ENCODE measurements around the gene PIP4P1. TPM values are rescaled to one million over a fixed set of nuclear protein-coding genes. Genes with fewer than 3 reads are reported as not detected.
A peak's percentile ranks its signal among the peaks of the same experiment; 100 is the strongest.

Gene PIP4P1
- total and polyA plus RNA-seq, 10 of the 15 experiments (the other 5 are each of a cell fraction or from before 2014, with no cell fraction given) = 19.1 to 47.4 (median 39.7) TPM

DNA sequence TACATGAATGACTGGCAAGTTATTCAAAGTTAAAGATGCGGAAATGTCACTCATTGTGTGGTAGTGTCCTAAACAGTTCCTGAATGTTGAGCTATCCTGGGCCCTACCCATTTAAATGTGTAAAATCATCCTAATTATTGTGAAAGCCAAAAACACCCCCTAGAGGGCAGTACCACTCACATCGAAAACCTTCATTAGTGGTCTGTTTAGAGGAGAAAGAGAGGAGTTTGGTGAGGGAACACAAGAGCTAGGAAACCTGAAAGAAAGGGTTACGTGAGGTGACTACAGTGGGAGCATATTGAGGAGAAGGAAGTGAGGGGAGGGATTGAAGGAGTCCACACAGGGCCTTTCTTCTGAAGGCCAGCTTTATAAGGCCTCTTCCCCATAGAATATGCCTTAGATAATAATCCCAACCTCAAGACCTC, 45.4 kb downstream of the PIP4P1 start:
- peak; percentile 74 for FAIRE-seq
- Histone ChIP-seq H3K27ac (ENCODE audit: control insufficient read depth, insufficient read depth) (no peak overlapping the region), H3K27me3 (replicated peaks in 1 of 2; ENCODE audit: control insufficient read depth in 2 of 2, insufficient read depth in 2 of 2, low read length in 1 of 2) (no peaks in the 10 kb centered on the region), H3K9ac (ENCODE audit: control insufficient read depth, insufficient read depth, low read length) (no peak overlapping the region; the same call in 1 of the 2 replicates), H3K9me3 (replicated peaks; ENCODE audit: control insufficient read depth, insufficient read depth, low read length) (no peaks in the 10 kb centered on the region), H3K4me1 (ENCODE audit: control insufficient read depth, insufficient read depth, low read length) (peaks cover 4% of the 10 kb centered on the region), H3K4me3 (no peak overlapping the region), H2AFZ (ENCODE audit: control insufficient read depth, low read depth, low read length) (peak overlapping the region; percentile 82), H3K79me2 (ENCODE audit: control insufficient read depth, insufficient read depth, low read length) (peaks cover 11% of the 10 kb centered on the region), H3K4me2 (ENCODE audit: control insufficient read depth, insufficient read depth) (no peak overlapping the region), H3K36me3 (ENCODE audit: control insufficient read depth in 2 of 2, insufficient read depth in 2 of 2, low read length in 1 of 2) (no peaks in the 10 kb centered on the region), H4K20me1 (ENCODE audit: control insufficient read depth, insufficient read depth) (no peaks in the 10 kb centered on the region)
- peak; percentile 59 for ATAC-seq
- RAD21 ChIA-PET (ENCODE audit: unreplicated experiment) = interaction anchor here (0.7 to 6.5 kb wide), 26 partner anchors 9 to 276 kb away, joined by 3 to 78 read pairs (median 5); partner anchors contain the start of genes APEX1, OSGEP, PARP2 and PIP4P1
- peak; percentile 49 for DNase-seq (ENCODE audit: low read depth, low spot score)
- intact Hi-C loops (cut with micrococcal nuclease; ENCODE audit: unreplicated experiment) = loop anchor here (1.0 to 5.0 kb wide), 2 partner anchors 76 to 117 kb away; no protein-coding TSS in a partner anchor
- SMC1A ChIA-PET (ENCODE audit: uncharacterized antibody, unreplicated experiment) = interaction anchor here (0.8 to 3.8 kb wide), 29 partner anchors 8 to 275 kb away, joined by 3 to 56 read pairs (median 6); partner anchors contain the start of genes APEX1, CCNB1IP1, OSGEP and PARP2
- WGBS (ENCODE audit: insufficient coverage, insufficient replicate concordance, low lambda C conversion rate, missing lambda C conversion rate) = 0% methylated on average over 3 of the region's 3 CpGs
- no TSS peak for BruUV-seq (replicated peaks)
- CTCF ChIA-PET = interaction anchor here (0.6 to 4.4 kb wide), 45 partner anchors 10 to 275 kb away, joined by 3 to 91 read pairs (median 5); partner anchors contain the start of genes APEX1, CCNB1IP1, OSGEP and PARP2
- POLR2A ChIA-PET = interaction anchor here (0.7 to 3.7 kb wide), 7 partner anchors 9 to 86 kb away, joined by 3 to 27 read pairs (median 3); partner anchors contain the start of genes APEX1, OSGEP, PIP4P1 and PNP
- in situ Hi-C loops (cut with MboI) = loop anchor here (5.0 kb wide), 1 partner anchor 37 kb away; the partner anchor contains the start of gene OSGEP
- TF ChIP-seq BMI1 (IDR thresholded peaks at IDR 0.05; ENCODE audit: borderline replicate concordance) (no peak), SP1 (IDR thresholded peaks at IDR 0.05; ENCODE audit: low read depth, low read length) (no peak), STAT1 (conservative IDR thresholded peaks at IDR 0.05) (no peak), MYC (IDR thresholded peaks at IDR 0.05; ENCODE audit: insufficient read depth, insufficient read length, insufficient replicate concordance, low read length, severe bottlenecking) (no peak), RUNX3 (IDR thresholded peaks at IDR 0.05; ENCODE audit: low read length) (peak; percentile 53; the same call in 1 of the 2 replicates), SMC3 (IDR thresholded peaks at IDR 0.05; ENCODE audit: borderline replicate concordance, low read length) (peak; percentile 62; the same call in 1 of the 2 replicates), IKZF1 (conservative IDR thresholded peaks at IDR 0.05) (0 out of 2 replicates have a peak, but pooled peaks have one; percentile 19), HDAC2 (IDR thresholded peaks at IDR 0.05) (no peak), MTA2 (IDR thresholded peaks at IDR 0.05; ENCODE audit: low read depth) (peak; percentile 46), POU2F2 (IDR thresholded peaks at IDR 0.05; ENCODE audit: borderline replicate concordance, low read depth, low read length) (no peak), IKZF2 (IDR thresholded peaks at IDR 0.05) (peak in 1 of 2 experiments; percentile 30; a peak in 2 of 4 replicates), RB1 (IDR thresholded peaks at IDR 0.05; ENCODE audit: borderline replicate concordance) (no peak), KAT2A (conservative IDR thresholded peaks at IDR 0.05; ENCODE audit: control insufficient read depth, low read depth, low read length) (no peak), RAD21 (IDR thresholded peaks at IDR 0.05; ENCODE audit: insufficient read depth, low read depth, low read length) (peak; percentile 82), NFYA (IDR thresholded peaks at IDR 0.05; ENCODE audit: borderline replicate concordance, low read depth, low read length) (no peak)
- TF ChIP-seq, protein P1, sequence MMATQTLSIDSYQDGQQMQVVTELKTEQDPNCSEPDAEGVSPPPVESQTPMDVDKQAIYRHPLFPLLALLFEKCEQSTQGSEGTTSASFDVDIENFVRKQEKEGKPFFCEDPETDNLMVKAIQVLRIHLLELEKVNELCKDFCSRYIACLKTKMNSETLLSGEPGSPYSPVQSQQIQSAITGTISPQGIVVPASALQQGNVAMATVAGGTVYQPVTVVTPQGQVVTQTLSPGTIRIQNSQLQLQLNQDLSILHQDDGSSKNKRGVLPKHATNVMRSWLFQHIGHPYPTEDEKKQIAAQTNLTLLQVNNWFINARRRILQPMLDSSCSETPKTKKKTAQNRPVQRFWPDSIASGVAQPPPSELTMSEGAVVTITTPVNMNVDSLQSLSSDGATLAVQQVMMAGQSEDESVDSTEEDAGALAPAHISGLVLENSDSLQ (IDR thresholded peaks at IDR 0.05) = peak; percentile 45; the same call in 1 of the 2 replicates
- TF ChIP-seq, protein P2, sequence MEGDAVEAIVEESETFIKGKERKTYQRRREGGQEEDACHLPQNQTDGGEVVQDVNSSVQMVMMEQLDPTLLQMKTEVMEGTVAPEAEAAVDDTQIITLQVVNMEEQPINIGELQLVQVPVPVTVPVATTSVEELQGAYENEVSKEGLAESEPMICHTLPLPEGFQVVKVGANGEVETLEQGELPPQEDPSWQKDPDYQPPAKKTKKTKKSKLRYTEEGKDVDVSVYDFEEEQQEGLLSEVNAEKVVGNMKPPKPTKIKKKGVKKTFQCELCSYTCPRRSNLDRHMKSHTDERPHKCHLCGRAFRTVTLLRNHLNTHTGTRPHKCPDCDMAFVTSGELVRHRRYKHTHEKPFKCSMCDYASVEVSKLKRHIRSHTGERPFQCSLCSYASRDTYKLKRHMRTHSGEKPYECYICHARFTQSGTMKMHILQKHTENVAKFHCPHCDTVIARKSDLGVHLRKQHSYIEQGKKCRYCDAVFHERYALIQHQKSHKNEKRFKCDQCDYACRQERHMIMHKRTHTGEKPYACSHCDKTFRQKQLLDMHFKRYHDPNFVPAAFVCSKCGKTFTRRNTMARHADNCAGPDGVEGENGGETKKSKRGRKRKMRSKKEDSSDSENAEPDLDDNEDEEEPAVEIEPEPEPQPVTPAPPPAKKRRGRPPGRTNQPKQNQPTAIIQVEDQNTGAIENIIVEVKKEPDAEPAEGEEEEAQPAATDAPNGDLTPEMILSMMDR (IDR thresholded peaks at IDR 0.05 in 2 of 3, conservative IDR thresholded peaks at IDR 0.05 in 1 of 3; ENCODE audit: control insufficient read depth in 2 of 3, extremely low read depth in 1 of 3, insufficient read depth in 1 of 3, low read depth in 3 of 3, low read length in 3 of 3) = peak; percentile 62 to 72 (median 68)
- TF ChIP-seq, protein P3, sequence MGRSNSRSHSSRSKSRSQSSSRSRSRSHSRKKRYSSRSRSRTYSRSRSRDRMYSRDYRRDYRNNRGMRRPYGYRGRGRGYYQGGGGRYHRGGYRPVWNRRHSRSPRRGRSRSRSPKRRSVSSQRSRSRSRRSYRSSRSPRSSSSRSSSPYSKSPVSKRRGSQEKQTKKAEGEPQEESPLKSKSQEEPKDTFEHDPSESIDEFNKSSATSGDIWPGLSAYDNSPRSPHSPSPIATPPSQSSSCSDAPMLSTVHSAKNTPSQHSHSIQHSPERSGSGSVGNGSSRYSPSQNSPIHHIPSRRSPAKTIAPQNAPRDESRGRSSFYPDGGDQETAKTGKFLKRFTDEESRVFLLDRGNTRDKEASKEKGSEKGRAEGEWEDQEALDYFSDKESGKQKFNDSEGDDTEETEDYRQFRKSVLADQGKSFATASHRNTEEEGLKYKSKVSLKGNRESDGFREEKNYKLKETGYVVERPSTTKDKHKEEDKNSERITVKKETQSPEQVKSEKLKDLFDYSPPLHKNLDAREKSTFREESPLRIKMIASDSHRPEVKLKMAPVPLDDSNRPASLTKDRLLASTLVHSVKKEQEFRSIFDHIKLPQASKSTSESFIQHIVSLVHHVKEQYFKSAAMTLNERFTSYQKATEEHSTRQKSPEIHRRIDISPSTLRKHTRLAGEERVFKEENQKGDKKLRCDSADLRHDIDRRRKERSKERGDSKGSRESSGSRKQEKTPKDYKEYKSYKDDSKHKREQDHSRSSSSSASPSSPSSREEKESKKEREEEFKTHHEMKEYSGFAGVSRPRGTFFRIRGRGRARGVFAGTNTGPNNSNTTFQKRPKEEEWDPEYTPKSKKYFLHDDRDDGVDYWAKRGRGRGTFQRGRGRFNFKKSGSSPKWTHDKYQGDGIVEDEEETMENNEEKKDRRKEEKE (IDR thresholded peaks at IDR 0.05) = no peak
